HG03103 (cell line): Measurements from ENCODE around the gene P3H4.
"Not testable (repeated sequence)": the region's sequence is repeated elsewhere in the genome, so short reads cannot be mapped to it uniquely, and the experiment has no call there.

Experiments
- ATAC-seq: cut with Tn5 transposase; IDR thresholded peaks from one replicate; pipeline ENCODE4 v1.9.1; 2021; ENCODE audit warnings: low read depth; ENCODE audit not compliant: unreplicated experiment

The P3H4 gene, protein sequence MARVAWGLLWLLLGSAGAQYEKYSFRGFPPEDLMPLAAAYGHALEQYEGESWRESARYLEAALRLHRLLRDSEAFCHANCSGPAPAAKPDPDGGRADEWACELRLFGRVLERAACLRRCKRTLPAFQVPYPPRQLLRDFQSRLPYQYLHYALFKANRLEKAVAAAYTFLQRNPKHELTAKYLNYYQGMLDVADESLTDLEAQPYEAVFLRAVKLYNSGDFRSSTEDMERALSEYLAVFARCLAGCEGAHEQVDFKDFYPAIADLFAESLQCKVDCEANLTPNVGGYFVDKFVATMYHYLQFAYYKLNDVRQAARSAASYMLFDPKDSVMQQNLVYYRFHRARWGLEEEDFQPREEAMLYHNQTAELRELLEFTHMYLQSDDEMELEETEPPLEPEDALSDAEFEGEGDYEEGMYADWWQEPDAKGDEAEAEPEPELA

DNA sequence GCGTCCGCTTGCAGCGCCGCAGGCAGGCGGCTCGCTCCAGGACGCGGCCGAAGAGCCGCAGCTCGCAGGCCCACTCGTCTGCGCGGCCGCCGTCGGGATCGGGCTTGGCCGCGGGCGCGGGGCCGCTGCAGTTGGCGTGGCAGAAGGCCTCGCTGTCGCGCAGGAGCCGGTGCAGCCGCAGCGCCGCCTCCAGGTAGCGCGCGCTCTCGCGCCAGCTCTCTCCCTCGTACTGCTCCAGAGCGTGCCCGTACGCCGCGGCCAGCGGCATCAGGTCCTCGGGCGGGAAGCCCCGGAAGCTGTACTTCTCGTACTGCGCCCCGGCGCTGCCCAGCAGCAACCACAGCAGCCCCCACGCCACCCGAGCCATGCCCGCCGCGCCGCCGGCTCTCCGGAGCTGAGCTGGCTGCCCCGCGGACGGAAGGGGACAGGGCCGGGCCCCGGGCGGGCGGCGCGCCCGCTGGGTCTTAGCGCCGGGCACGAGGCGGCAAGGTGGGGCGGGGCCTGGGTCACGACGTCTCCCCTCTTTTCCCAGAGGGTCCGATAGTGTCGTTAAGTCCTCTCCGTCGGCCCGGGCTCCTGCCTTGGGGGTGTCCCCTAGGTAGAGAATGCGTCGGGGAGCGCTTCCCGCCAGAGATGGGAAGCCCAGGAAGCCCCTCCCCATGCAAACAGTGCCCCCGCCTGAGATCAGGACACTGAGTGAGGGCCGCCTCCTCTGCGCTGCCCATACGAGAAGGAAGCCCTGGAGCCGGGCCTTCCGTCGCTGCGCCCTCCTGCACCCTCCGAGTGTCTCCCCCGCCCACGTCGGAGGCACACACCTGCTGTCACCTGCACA, at the start of gene P3H4:
Gene P3H4, minus strand, starts transcription at position 401 of the 832 bp plus-strand sequence. Its CDS starts 34 bp downstream, at position 367.
- ATAC-seq = peak; percentile 52

DNA sequence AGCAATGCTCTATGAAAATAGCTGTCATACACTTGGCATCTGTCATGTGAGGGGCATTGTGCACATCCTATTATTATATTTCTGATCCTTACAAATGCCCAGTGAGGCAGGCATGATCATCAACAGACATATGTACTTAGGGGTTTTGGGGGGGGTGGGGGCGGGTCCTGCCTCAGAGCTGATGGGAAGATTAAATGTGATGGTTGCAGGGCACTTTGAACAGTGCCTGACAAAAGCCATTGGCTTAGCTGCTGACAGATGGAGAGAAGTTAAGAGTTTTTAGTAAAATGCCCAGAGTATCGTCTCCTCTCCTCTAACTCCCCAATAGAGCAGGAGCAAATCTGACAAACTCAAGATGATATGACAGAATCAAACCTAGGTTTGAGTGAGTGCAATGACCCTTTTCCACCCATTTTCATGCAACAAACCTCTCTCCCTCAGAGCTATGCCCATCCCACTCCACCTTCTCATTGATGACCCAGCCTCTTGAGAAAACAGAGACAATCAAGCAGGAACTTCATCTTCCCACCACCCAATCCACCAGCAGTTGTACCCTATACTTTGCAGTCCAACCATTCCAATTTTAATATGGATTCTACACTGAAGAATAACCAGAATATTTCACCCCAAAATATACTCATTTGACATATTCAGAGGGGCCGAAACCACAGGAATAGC, 48.6 kb upstream of the P3H4 start:
- no peak for ATAC-seq

DNA sequence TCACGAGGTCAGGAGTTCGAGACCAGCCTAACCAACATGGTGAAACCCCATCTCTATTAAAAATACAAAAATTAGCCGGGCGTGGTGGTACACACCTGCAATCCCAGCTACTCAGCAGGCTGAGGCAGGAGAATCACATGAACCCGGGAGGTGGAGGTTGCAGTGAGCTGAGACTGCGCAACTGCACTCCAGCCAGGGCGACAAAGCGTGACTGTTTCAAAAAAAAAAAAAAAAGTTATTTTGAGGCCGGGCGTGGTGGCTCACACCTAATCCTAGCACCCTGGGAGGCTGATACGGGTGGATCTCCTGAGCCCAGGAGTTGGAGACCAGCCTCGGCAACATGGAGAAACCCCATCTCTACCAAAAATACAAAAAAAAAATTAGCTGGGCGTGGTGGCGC, 39.6 kb upstream of the P3H4 start:
- ATAC-seq = not testable (repeated sequence)

DNA sequence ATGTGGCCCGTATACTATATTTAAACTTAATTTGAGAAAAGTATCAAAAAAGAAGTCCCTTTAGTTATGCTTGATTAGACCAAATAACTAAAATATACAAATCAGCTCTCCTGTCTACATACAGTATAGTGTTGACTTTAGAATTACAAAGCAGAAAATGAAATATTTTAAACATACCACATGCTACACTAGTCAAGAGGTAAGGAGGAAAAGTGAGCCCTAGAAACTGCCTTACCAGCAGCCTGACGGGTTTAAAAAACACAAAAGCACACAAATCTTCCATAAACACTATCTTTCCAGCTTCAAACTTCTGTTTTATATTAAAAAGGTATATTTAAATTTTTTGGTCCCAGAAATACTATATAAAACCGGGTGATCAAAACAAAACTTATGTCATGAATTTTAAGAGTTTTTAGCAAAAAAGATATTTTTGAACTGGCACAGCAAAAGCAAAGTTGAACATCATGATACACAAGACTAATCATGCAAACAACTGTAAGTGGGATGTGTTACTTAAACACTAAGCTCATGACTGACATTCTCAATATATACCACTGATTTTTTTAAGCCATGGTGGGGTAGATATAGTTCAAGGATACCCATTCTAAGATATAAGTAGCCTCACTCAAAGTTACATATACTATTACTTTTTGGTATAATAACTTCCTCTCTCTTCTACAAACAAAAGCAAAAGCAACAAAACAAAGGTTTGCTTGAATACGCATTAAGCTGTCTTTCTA, 37.7 kb upstream of the P3H4 start:
- no peak for ATAC-seq

DNA sequence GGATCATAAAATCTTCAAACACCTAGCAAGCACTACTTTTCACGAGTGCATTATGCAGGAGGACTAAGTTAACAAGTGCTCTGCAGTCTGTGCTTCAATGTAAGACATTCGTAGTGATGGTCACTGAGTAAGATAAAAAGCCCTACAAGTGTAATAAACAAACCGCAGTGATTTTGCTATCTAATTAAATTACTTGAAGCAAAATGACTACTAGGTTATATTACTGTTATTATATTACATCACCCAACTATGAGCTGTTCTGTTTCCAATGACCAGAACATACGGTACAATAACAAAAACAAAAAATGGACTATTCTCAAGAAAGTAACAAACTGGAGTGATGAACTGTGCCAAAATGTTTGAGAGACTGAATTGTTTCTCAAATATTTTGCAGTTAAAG, 37.0 kb upstream of the P3H4 start:
- ATAC-seq = no peak

DNA sequence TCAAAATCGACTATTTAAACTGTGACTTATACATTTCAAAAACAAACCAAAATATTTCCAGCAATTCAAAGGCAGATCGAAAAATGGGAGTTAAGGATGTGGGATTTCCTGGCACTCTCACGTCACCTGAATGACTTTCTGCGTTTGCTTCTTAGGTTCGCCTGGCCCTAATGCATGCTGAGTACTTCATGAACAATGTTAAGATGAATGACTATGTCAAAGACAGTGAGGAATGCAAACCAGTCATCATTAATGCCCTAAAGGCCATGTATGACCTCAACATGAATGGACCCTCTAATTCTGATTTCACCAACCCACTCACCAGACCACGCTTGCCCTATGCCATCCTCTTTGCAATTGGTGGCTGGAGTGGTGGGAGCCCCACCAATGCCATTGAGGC, 33.2 kb upstream of the P3H4 start:
- no peak for ATAC-seq

DNA sequence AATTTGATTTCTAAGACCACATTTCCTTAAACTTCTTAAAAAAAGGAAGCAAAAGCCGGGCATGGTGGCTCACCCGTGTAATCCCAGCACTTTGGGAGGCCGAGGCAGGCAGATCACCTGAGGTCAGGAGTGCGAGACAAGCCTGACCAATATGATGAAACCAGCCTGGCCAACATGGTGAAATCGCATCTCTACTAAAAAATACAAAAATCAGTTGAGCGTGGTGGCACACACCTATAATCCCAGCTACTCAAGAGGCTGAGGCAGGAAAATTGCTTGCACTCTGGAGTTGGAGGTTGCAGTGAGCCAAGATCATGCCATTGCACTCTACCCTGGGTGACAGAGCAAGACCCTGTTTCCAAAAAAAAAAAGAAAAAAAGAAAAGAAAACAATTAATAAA, 29.0 kb upstream of the P3H4 start:
- ATAC-seq = not testable (repeated sequence)

DNA sequence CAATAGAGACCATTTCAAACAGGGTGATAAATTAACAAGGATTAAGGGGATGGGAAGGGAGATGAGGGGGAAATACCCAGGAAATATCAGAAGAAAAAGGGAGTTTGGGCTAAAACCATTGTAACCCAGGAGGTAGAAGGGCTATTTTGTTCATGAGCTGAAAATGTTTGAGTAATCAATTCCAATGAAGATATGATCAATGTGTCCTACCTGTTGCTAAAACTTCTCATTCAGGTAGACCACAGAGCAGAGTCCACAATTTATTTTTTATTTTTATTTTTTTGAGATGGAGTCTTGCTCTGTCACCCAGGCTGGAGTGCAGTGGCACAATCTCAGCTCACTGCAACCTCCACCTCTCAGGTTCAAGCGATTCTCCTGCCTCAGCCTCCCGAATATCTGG, 27.7 kb upstream of the P3H4 start:
- ATAC-seq = not testable (repeated sequence)

DNA sequence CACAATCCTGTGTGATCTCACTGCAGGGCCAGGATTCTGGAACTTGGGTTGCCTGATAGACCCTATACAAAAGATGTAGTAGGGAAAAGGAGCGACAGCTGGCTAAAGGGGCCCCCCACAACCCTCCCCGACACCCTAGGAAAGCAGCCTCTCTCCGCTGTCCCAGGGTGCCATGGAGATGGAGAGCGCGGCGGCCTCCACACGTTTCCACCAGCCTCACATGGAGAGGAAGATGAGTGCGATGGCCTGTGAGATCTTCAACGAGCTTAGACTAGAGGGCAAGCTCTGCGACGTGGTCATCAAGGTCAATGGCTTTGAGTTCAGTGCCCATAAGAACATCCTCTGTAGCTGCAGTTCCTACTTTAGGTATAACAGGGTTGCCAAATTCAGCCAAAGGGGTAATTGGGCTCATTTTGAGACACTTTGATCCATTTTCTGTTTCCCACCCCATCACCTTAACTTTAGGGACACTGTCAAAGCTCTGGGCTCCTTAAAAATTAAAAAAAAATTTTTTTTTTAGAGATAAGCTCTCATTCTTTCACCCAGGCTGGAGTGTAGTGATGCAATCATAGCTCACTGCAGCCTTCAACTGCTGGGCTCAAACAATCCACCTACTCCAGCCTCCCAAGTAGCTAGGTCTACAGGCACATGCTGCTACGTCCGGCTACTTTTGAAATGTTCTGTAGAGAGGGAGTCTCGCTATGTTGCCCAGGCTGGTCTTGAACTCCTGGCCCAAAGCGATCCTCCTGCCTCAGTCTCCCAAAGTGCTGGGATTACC, 26.2 kb upstream of the P3H4 start, which contains the start of gene KLHL10:
Gene KLHL10, plus strand, starts transcription at position 65 of the 778 bp plus-strand sequence. Its CDS starts 108 bp downstream, at position 173.
- ATAC-seq = no peak

DNA sequence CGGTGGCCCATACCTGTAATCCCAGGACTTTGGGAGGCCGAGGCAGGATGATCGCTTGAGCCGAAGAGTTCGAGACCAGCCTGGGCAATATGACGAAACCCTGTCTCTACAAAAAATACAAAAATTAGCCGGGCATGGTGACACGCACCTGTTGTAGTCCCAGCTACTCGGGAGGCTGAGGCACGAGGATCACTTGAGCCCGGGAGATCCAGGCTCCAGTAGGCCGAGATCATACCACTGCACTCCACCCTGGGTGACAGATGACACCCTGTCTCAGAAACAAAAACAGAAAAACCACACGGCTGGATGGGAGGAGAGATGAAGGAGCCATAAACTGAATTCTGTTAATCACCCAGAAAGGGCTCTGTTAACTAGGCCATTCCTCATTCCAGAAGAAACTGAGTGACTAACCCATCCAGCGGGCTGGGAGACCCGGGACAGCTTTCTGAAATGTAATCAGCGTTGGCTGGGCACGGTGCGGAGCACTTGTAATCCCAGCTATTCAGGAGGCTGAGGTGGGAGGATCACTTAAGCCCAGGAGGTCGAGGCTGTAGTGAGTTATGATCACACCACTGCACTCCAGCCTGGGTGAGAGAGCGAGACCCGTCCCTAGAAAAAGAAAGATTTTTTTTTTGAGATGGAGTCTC, 24.9 kb upstream of the P3H4 start:
- ATAC-seq = no peak

DNA sequence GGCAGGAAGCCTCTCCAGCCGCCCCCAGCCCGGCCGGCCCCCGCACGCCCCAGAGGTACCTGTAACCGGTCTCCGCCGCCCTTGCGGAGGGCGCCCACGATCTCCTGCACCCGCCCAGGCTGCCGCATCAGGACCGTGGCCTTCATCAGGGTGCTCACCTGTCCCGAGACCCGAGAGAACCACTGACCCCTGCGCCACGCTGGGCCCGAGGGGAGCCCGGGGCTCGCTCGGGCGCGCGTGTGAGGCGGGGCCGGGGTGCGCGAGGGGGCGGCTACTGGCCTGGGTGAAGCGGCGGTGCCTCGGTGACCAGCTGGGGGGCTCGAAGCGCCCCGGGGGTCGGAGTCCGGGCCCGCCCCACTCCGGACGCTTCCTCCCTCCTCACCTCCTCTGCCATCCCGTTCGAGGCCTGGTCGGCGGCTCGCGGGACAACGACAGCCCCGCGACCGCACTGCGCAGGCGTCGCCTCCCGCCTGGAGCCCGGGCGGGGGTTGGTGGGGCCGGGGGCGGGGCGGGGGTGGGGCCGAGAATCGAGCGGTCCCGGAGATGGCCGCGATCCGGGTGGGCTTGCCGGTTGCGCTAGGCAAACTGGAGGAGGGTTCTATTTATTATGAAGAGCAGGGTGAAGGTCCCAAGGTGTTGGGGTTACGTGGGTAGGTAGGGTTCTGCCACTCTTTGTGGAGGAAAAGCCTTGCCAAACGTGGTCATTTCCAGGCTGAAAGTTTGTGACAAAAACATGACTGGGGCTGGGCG, 24.2 kb upstream of the P3H4 start, which contains the start of gene NT5C3B:
Gene NT5C3B, minus strand, starts transcription at position 433 of the 750 bp plus-strand sequence. Its CDS starts 39 bp downstream, at position 394.
- ATAC-seq = no peak

DNA sequence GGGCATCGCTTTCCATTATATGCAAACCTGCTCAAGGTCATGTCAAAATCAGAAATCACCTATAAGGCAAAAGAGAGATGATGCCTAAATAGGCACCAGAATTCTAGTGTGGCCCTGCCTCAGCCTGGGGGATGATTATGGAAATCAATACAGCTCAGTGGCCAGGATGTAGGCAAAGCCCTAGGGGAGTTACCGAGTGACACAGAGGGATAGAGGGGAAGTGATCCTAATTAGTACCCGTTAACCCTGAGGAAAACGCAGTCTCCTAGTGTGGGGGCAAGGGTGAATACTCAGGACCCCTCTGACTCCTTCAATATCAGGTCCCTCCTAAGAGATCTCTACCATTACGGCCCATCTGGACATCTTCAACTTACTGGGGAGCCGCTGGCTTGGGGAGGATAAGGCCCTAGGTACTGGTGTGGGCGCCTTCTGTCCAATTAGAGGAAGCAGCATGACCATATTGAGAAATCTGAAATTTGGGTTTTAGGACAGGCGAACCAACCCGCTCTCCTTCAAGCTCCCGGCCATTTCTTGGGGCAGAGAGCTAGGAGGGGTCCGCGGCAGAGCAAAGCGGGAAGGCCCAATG, 23.6 kb upstream of the P3H4 start:
- no peak for ATAC-seq

DNA sequence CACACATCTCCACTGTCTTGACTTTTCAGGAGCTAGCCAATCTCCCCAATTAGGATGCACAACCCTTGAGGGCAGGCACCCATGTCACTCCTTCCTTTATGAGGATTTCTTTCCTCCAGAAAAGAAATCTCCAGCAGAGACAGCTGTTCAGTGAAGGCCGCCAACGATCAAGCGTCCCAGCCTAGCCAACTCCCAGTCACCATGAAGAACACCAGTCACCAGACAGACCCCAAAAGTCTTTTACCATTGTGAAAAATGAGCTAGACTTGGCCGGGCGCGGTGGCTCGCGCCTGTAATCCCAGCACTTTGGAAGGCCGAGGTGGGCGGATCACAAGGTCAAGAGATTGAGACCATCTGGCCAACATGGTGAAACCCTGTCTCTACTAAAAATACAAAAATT, 18.2 kb upstream of the P3H4 start:
- not testable (repeated sequence) for ATAC-seq

DNA sequence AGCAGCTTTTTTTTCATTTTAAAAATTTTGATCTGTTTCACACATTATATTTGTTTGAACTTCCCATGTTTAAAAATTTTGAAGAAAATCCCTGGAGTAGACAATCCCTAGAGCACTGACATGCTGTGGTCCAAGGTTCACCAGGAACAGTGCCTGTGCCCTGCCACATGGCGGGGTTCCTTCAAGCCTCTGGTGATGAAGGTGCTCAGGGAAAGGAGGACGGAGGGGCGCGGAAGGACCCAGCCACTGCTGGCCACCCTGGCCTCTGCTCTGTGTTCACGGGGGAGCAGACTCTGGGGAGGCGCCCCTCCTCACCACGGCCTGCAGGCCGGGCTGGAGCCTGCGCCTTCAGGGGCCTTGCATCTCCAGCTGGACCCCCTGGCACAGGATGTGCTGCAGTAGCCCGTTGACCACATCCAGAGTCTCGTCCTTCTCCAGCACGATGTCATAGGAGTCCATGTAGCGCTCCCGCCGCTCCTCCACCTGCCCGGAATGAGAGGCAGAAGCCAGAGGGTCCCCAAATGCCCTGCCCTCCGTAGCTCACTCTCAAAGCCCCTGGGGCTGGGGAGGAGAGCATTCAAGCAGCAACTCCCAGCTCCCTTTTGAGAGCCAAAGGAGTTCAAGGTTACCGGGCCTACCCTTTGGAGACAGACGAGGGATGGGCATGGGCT, 13.6 kb upstream of the P3H4 start:
- no peak for ATAC-seq

DNA sequence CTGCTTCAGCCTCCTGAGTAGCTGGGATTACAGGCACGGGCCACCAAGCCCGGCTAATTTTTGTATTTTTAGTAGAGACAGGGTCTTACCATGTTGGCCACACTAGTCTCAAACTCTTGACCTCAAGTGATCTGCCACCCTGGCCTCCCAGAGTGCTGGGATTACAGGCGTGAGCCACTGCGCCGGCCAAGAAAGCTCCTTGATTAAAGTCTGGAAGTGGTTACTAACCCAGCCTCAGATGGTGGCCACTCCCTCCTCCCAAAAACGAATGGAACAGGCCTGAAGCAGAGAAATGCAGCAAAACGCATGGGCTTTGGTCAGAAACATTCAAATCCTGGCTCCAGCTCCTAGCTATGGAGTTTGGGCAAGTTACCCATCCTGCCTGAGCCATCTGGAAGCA, 12.3 kb upstream of the P3H4 start:
- no peak for ATAC-seq

DNA sequence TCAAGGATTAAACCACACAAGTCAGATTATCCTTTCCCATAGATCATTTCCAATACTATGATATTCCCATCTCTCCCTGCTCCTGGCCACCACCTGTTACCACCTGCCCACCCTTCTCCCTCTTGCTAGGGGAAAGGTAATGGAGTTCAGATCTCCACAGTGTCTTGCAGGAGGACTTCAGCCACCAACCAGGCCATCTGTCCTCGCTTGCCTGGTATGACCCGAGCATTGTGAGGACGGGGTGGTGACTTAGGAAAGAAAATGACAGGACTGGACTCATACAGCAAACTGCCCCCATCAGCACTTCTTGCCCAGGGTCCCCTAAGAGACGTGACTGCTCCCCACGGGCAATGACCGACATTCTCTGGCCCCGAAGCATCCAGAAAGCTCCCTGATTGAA, 11.8 kb upstream of the P3H4 start:
- ATAC-seq = no peak

DNA sequence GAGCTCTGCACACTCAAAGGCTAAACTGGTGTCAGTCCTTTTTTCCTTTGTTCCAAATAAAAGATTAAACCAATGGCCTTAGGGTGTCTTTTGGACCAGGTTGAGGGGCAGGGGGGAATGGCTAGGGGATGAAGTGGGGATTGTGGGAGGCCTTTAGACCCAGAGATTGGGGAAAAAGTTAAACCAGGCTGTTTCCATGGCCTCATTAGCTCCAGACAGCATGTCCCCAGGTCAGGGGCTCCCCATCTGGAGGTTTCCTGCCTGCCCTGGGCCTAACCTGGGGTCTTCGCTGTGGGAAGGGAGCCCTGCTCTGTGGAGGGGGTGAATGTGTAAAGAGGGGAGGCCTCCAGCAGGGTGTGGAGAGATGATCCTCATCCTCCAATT, 11.4 kb upstream of the P3H4 start:
- no peak for ATAC-seq
